HT-29 (cell line): ENCODE measurements around the gene LPIN2. TPM values are rescaled to one million over a fixed set of nuclear protein-coding genes. Genes with fewer than 3 reads are reported as not detected.
A peak's percentile ranks its signal among the peaks of the same experiment; 100 is the strongest.
"Not testable (repeated sequence)": the region's sequence is repeated elsewhere in the genome, so short reads cannot be mapped to it uniquely, and the experiment has no call there.

Experiments
- DNase-seq: peaks from one replicate; pipeline ENCODE4 v3.0.0-alpha.2; 2015; ENCODE audit warnings: low spot score
- total RNA-seq: library from RNA; depleted of rRNA; stranded (reverse); fragments of >200 nt; shearing (Covaris generic); gene quantifications from 2 replicates; pipeline ENCODE4 v1.2.3, GENCODE V29; 2014

The LPIN2 gene
- total RNA-seq, 1 experiment from 2014 or later, result 35.5 TPM

DNA sequence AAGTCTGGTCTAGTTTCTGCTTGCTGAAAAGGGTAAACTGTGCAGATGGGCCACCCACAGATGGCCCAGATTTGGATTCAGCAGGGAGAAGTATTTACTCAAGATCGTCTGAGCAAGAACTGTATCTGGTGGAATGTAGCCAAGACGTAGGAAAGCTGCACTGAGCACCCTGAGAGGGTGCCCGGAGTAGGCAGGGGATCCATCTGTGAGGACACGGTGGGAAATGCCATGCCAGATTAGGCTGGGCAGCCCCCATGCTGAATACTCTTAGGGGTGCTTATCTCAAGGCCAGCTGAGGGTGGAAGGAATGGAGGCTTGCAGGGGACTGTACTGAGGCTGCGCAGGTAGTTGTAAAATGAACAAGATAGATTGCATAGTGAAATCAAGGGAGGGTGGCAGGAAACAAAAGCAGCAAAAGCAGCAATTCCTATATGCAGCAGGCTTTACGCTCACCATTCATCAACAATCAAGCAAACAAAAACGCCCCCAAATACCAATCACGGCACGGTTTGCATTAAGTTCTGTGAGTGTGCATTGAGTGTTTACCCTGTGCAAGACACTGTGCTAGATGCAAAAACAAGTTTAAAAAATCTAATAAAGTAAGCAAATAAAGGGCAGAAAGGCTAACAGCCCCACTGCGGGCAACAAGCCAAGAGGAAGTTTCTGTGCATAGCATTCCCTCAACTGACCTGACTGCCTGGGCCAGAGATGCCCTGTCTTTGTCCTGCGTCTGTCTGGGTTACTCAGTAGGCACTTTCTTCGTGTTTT, 32.2 kb upstream of the LPIN2 start:
- DNase-seq, result peak; percentile 97

- DNase-seq, result no peak
Observed at GRCh38 chr18:3042379-3042778, 29.4 kb upstream of the LPIN2 start.

- peak; percentile 61 for DNase-seq
Observed at GRCh38 chr18:3041843-3042242, 28.9 kb upstream of the LPIN2 start.

- DNase-seq, result no peak
Observed at GRCh38 chr18:3040881-3041280, 27.9 kb upstream of the LPIN2 start.

- no peak for DNase-seq
Observed at GRCh38 chr18:3040173-3040572, 27.2 kb upstream of the LPIN2 start.

DNA sequence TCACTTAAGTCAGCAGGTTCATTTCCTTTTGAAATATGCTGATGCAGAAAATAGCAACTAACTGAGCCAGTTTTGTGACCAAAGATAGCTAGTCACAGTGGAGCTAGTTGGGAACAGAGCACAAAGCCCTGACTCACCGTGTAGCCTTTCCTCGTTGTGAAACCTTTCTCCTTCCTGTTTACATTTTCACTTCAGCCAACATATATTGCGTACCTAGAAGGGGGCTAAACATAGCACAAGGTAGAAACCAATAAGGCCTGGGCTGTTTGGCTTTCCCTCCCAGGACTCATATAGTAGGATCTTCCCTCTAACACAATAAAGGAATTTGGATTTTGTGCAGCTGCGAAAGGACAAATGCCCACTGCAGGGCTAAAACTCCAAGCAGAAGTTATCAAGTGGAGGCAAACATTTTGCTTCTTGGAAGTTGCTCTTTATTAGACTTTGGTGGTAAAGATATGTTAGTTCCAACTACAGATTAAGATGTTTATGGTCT, 24.5 kb upstream of the LPIN2 start:
- peak; percentile 90 for DNase-seq

DNA sequence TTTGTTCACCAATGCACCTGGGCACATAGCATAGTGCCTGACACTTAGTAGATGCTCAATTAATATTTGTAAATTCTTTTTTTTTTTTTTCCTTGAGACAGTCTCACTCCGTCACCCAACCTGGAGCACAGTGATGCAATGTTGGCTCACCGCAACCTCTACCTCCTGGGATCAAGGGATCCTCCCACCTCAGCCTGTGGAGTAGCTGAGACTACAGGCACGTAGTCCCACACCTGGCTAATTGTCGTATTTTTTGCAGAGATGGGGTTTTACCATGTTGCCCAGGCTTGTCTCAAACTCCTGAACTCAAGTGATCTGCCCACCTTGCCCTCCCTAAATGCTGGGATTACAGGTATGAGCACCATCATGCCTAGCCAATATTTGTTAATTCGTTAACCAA, 23.2 kb upstream of the LPIN2 start:
- no peak for DNase-seq

DNA sequence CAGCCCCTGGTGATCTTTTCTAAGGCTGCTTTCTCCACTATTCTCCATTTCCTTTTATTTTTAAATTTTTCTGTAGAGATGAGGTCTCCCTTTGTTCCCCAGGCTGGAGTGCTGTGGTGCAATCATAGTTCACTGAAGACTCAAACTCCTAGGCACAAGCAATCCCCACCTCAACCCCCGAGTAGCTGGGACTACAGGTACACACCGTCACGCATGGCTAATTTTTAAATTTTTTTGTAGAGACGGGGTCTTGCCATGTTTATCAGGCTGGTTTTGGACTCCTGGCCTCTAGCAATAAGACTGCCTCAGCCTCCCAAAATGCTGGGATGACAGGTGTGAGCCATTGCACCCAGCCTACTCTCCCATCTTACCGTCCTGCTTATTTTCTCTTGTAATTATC, 22.7 kb upstream of the LPIN2 start:
- no peak for DNase-seq

- no peak for DNase-seq
Observed at GRCh38 chr18:3032721-3033120, 19.8 kb upstream of the LPIN2 start.

GRCh38 chr18:3029215-3029952, 16.4 kb upstream of the LPIN2 start:
- no peak for DNase-seq

- DNase-seq, result not testable (repeated sequence)
Observed at GRCh38 chr18:3028115-3028514, 15.2 kb upstream of the LPIN2 start.

DNA sequence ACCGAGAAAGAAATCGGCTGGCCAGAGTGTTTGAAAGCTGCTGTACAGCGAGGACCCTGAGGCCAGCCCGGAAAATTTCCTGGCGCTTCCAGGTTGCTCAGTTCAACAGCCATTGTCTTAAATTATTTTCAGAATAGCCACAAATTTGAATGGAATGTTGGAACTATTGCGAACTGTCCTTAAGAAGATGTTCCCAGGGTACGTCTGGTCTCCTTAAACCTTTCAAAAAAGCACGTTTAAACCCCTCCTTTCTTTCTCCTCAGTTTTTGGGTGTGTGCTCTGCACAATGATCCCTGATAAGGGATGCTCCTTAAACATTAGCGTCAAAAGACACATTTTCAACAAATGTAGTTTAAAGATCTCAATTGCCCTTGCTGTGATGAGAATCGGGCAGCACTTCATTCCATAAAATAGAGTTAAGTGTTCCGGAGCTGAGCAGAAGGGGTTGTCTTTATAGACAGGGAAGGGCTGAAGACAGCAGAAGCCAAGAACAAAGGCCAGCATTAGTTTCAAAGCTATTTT, 14.5 kb upstream of the LPIN2 start:
- DNase-seq, result no peak

GRCh38 chr18:3025544-3025943, 12.6 kb upstream of the LPIN2 start:
- DNase-seq, result no peak

DNA sequence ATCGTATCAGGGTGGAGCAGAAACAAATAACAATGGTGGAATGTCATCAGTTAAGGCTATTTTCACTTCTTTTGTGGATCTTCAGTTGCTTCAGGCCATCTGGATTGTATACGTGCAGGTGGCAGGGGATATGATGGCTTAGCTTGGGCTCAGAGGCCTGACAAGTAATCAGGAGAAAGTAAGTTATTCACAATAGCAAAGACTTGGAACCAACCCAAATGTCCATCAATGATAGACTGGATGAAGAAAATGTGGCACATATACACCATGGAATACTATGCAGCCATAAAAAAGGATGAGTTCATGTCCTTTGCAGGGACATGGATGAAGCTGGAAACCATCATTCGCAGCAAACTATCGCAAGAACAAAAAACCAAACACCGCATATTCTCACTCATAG, 10.7 kb upstream of the LPIN2 start:
- DNase-seq, result not testable (repeated sequence)

DNA sequence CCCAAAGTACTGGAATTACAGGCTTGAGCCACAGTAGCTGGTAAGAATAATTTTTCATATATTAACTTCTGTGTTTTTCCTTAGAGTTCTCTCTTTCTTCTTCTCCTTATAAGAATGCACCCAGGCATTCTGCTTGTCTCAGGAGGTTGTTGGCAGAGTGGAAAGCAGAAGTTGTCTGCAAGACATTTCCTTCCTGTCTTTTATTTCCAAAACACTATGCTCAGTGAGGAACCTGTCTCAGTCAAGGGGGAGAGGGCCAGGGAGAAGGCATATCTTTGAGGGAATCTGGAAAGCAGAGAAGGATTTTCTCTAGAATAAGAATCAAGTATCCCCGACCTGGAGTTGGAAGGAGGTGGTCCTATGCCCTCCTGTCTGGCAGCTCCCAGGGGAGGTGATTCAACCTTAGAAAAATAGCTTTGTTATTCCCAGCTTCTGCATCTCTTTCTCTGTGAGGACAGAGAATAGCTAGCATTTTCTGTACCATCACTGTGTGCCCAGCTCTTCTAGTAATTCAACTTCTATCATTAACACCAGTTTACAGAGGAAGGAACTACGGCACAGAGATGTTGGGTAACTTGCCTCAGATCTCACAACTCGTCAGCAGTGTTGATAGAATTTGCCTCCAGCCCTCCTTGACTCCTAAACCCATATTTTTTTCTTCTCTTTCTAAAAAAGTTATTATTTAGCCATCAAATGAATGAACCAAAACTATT, 3.8 kb upstream of the LPIN2 start:
- no peak for DNase-seq

DNA sequence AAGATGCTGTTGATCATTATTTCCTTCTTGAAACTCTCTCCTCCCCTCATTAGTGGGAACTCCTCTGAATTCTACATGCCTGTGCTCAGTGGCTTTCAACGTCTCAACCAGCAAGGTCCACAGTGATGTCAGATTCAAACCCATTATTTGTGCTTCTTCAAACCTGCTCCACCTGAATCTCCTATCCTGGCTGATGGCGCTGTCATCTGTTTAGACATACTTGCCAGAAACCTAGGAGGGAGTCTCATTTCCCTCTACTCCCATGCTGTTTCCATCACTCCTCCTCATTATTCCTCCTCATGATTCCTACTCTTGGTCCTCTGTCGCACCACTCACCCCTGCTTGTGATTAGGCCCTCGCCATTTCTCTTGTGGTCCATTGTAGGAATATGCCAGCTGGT, 2.9 kb upstream of the LPIN2 start:
- no peak for DNase-seq

GRCh38 chr18:3015204-3015592, 2.3 kb upstream of the LPIN2 start:
- DNase-seq, result no peak

DNA sequence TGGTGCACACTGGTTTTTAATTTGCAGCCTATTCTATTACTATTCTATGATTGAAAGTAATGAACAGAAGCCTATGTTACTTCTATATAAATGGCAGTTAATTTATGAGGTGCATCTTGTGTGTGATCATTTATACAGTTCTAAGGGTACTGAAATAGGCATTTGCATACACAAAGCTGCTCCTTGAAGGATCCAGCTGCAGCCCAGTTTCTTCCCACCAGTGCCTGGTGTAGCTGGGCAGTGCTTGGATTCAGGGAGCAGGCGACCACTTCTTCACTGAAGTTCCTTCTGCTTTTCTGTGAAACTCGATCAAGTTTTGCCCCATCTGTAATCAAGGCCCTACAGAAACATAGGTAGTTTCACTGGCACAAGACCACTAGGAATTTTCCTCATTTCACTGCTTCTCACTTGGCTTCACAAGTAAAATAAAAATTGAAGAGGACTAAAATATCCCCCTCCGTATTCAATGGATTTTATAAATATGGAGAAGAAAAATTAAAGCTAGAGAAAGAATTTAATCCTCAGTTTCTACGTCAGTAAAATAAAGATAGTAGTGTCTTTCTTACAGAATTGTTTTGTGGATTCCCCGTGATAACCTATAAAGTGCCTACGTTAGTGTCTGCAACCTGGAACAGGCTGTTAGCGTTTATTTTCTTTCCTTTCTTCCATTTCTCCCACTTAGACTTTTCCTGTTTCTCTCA, 1.7 kb upstream of the LPIN2 start:
- peak; percentile 63 for DNase-seq

- DNase-seq, result peak; percentile 26
Observed at GRCh38 chr18:3012136-3013023, 564 bp downstream of the LPIN2 start.

DNA sequence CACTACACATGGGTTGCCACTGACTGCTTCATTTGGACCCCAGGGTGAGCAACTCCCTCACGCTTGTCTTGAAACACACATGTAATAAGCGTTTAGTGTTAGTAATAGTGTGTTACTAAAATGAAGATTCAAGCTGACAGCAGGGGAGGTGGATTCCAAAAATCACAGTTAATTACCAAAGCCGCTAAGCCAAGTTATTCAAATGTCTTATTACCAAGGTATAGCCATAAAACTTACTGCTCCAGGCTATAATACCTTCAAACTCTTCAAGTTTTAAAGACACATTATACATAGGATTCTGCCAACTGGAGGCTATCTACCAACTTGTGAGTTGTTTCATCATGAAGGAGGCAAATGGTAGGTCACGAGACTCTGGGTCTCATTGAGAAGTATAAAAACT, 2.9 kb downstream of the LPIN2 start:
- DNase-seq, result no peak
